Stimulated activated CD4-positive, alpha-beta T cell treated with anti-CD3 and anti-CD28 coated beads, Interleukin-4, amount 100 ng/mL, for 24 hours (primary cell): ENCODE measurements around the gene EXOSC2.
A peak's percentile ranks its signal among the peaks of the same experiment; 100 is the strongest.

Experiments used
- DNase-seq: peaks from one replicate; pipeline ENCODE4 v3.0.0-alpha.2; 2020

EXOSC2 gene

GRCh38 chr9:130693426-130694191, at the start of gene EXOSC2:
Gene EXOSC2 (plus strand): TSS chr9:130693780. CDS start chr9:130693792, 12 bp downstream.
- DNase-seq = peak; percentile 98

- DNase-seq = no peak
These were observed 42.4 kb upstream of the EXOSC2 start for GRCh38 chr9:130651221-130651620.

- DNase-seq = no peak
These were observed 41.8 kb upstream of the EXOSC2 start for GRCh38 chr9:130651752-130652151.

- DNase-seq = no peak
These were observed 38.7 kb upstream of the EXOSC2 start for GRCh38 chr9:130654879-130655278.

- no peak for DNase-seq
These were observed 34.5 kb upstream of the EXOSC2 start for GRCh38 chr9:130658893-130659698.

- no peak for DNase-seq
These were observed 33.8 kb upstream of the EXOSC2 start for GRCh38 chr9:130659699-130660248.

GRCh38 chr9:130660326-130660682, 33.3 kb upstream of the EXOSC2 start:
- DNase-seq = no peak

GRCh38 chr9:130660683-130661450, 32.7 kb upstream of the EXOSC2 start:
- DNase-seq = no peak

GRCh38 chr9:130661451-130662098, 32.0 kb upstream of the EXOSC2 start:
- no peak for DNase-seq

- DNase-seq = no peak
These were observed 31.2 kb upstream of the EXOSC2 start for GRCh38 chr9:130662099-130662969.

GRCh38 chr9:130662970-130663257, 30.7 kb upstream of the EXOSC2 start:
- DNase-seq = no peak

- peak; percentile 14 for DNase-seq
These were observed 30.2 kb upstream of the EXOSC2 start for GRCh38 chr9:130663258-130663976.

GRCh38 chr9:130663977-130664250, 29.7 kb upstream of the EXOSC2 start:
- DNase-seq = no peak

- no peak for DNase-seq
These were observed 29.1 kb upstream of the EXOSC2 start, which contains the start of gene PRDM12 for GRCh38 chr9:130664251-130665028. Gene PRDM12 (plus strand): TSS chr9:130664594. CDS start chr9:130664654, 60 bp downstream.

GRCh38 chr9:130665029-130665430, 28.6 kb upstream of the EXOSC2 start:
- no peak for DNase-seq

GRCh38 chr9:130665431-130666392, 27.9 kb upstream of the EXOSC2 start:
- no peak for DNase-seq

- DNase-seq = no peak
These were observed 27.0 kb upstream of the EXOSC2 start for GRCh38 chr9:130666393-130667119.

- no peak for DNase-seq
These were observed 26.5 kb upstream of the EXOSC2 start for GRCh38 chr9:130667120-130667435.

- no peak for DNase-seq
These were observed 25.4 kb upstream of the EXOSC2 start for GRCh38 chr9:130668196-130668595.
